ENCODE results near the gene TICAM1. TPM values are rescaled to one million over a fixed set of nuclear protein-coding genes. Genes with fewer than 3 reads are reported as not detected.

TICAM1 gene
- total and polyA plus RNA-seq, 2 of the 13 experiments (the other 11 are each of a cell fraction or from before 2014, with no cell fraction given) = 0.33 to 0.95 TPM

- TF ChIP-seq ZNF784 (CRISPR knock-in tag; IDR thresholded peaks at IDR 0.05; ENCODE audit: borderline replicate concordance) = no peak
- TF ChIP-seq, protein P1, sequence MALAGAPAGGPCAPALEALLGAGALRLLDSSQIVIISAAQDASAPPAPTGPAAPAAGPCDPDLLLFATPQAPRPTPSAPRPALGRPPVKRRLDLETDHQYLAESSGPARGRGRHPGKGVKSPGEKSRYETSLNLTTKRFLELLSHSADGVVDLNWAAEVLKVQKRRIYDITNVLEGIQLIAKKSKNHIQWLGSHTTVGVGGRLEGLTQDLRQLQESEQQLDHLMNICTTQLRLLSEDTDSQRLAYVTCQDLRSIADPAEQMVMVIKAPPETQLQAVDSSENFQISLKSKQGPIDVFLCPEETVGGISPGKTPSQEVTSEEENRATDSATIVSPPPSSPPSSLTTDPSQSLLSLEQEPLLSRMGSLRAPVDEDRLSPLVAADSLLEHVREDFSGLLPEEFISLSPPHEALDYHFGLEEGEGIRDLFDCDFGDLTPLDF (CRISPR knock-in tag; IDR thresholded peaks at IDR 0.05) = no peak
- TF ChIP-seq DPF2 (CRISPR knock-in tag; IDR thresholded peaks at IDR 0.05; ENCODE audit: borderline replicate concordance, low read depth) = no peak
- no peak for TF ChIP-seq PRMT3 (CRISPR knock-in tag; IDR thresholded peaks at IDR 0.05; ENCODE audit: borderline replicate concordance, low read depth)
- peak; percentile 76 for TF ChIP-seq HOXA3 (CRISPR knock-in tag; IDR thresholded peaks at IDR 0.05)
- peak; percentile 29 for TF ChIP-seq CCAR2 (optimal IDR thresholded peaks at IDR 0.05; ENCODE audit: low read depth, low read length)
- TF ChIP-seq CAMTA2 (CRISPR knock-in tag; IDR thresholded peaks at IDR 0.05; ENCODE audit: borderline replicate concordance) = no peak
- TF ChIP-seq ELF1 (CRISPR knock-in tag; IDR thresholded peaks at IDR 0.05) = peak; percentile 14; the same call in 1 of the 2 replicates
- TF ChIP-seq ZNF225 (CRISPR knock-in tag; IDR thresholded peaks at IDR 0.05) = no peak; the same call in 1 of the 2 replicates
- no peak for TF ChIP-seq ZNF75D (CRISPR knock-in tag; IDR thresholded peaks at IDR 0.05; ENCODE audit: borderline replicate concordance)
- TF ChIP-seq ZNF576 (CRISPR knock-in tag; IDR thresholded peaks at IDR 0.05) = no peak
- no peak for TF ChIP-seq NFIC (IDR thresholded peaks at IDR 0.05; ENCODE audit: low read length)
- TF ChIP-seq ZNF776 (CRISPR knock-in tag; IDR thresholded peaks at IDR 0.05) = no peak
- TF ChIP-seq, protein P2, sequence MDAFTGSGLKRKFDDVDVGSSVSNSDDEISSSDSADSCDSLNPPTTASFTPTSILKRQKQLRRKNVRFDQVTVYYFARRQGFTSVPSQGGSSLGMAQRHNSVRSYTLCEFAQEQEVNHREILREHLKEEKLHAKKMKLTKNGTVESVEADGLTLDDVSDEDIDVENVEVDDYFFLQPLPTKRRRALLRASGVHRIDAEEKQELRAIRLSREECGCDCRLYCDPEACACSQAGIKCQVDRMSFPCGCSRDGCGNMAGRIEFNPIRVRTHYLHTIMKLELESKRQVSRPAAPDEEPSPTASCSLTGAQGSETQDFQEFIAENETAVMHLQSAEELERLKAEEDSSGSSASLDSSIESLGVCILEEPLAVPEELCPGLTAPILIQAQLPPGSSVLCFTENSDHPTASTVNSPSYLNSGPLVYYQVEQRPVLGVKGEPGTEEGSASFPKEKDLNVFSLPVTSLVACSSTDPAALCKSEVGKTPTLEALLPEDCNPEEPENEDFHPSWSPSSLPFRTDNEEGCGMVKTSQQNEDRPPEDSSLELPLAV (CRISPR knock-in tag; conservative IDR thresholded peaks at IDR 0.05; ENCODE audit: low read depth) = no peak
- TF ChIP-seq ZNF256 (CRISPR knock-in tag; conservative IDR thresholded peaks at IDR 0.05) = no peak
- TF ChIP-seq ZNF513 (CRISPR knock-in tag; conservative IDR thresholded peaks at IDR 0.05) = no peak
- TF ChIP-seq, protein P3, sequence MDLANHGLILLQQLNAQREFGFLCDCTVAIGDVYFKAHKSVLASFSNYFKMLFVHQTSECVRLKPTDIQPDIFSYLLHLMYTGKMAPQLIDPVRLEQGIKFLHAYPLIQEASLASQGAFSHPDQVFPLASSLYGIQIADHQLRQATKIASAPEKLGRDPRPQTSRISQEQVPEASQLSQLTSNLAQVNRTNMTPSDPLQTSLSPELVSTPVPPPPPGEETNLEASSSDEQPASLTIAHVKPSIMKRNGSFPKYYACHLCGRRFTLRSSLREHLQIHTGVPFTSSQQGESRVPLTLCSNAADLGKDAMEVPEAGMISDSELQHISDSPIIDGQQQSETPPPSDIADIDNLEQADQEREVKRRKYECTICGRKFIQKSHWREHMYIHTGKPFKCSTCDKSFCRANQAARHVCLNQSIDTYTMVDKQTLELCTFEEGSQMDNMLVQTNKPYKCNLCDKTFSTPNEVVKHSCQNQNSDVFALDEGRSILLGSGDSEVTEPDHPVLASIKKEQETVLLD (CRISPR knock-in tag; IDR thresholded peaks at IDR 0.05; ENCODE audit: low read depth) = no peak
- no peak for TF ChIP-seq MED8 (CRISPR knock-in tag; IDR thresholded peaks at IDR 0.05; ENCODE audit: insufficient replicate concordance)
- no peak for TF ChIP-seq ZNF674 (CRISPR knock-in tag; IDR thresholded peaks at IDR 0.05; ENCODE audit: low read depth)
- no peak for TF ChIP-seq POLR2G (IDR thresholded peaks at IDR 0.05; ENCODE audit: low read depth, low read length)
- TF ChIP-seq NFKB2 (CRISPR knock-in tag; IDR thresholded peaks at IDR 0.05; ENCODE audit: borderline replicate concordance) = no peak; the same call in 1 of the 2 replicates
- TF ChIP-seq ZZZ3 (CRISPR knock-in tag; IDR thresholded peaks at IDR 0.05; ENCODE audit: borderline replicate concordance) = no peak
- TF ChIP-seq YEATS4 (CRISPR knock-in tag; IDR thresholded peaks at IDR 0.05; ENCODE audit: borderline replicate concordance) = no peak
These were observed 20.2 kb upstream of the TICAM1 start (continued) for GRCh38 chr19:4851551-4852290.

All from HepG2 (cell line).